ENCODE measurements around the gene C12orf76. TPM values are rescaled to one million over a fixed set of nuclear protein-coding genes. Genes with fewer than 3 reads are reported as not detected.
A peak's percentile ranks its signal among the peaks of the same experiment; 100 is the strongest.
"Not testable (repeated sequence)": the region's sequence is repeated elsewhere in the genome, so short reads cannot be mapped to it uniquely, and the experiment has no call there.

The C12orf76 gene
- total RNA-seq, 3 donors from 2014 or later = 5.9 to 6.8 (median 6.4) TPM

DNA sequence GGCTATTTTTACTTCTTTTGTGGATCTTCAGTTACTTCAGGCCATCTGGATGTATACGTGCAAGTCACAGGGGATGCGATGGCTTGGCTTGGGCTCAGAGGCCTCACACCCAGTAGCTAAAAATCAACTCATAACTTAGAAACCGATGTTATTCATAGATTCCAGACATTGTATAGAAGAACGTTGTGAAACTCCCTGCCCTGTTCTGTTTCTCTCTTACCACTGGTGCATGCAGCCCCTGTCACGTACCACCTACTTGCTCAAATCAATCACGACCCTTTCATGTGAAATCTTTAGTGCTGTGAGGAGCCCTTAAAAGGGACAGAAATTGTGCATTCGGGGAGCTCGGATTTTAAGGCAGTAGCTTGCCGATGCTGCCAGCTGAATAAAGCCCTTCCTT, 1.3 kb upstream of the C12orf76 start:
- not testable (repeated sequence) for H3K27me3 Mint-ChIP-seq (ENCODE audit: low read depth); ATAC-seq; H3K36me3 Mint-ChIP-seq (ENCODE audit: insufficient read depth); H3K9me3 Mint-ChIP-seq; DNase-seq
- peak overlapping the region; percentile 11 for H3K4me3 Mint-ChIP-seq
- peaks cover 28% of the 10 kb centered on the region for H3K4me1 Mint-ChIP-seq (ENCODE audit: low read depth)

GRCh38 chr12:110049034-110049433, 712 bp upstream of the C12orf76 start:
- H3K4me3 Mint-ChIP-seq = peak overlapping the region; percentile 84
- not testable (repeated sequence) for H3K9me3 Mint-ChIP-seq; DNase-seq; H3K27me3 Mint-ChIP-seq (ENCODE audit: low read depth); ATAC-seq; H3K36me3 Mint-ChIP-seq (ENCODE audit: insufficient read depth)
- peaks cover 29% of the 10 kb centered on the region for H3K4me1 Mint-ChIP-seq (ENCODE audit: low read depth)

- DNase-seq = no peak
- Mint-ChIP-seq H3K4me3 (peak overlapping the region; percentile 84), H3K36me3 (ENCODE audit: insufficient read depth) (peaks cover 9% of the 10 kb centered on the region), H3K9me3 (no peaks in the 10 kb centered on the region), H3K4me1 (ENCODE audit: low read depth) (peaks cover 37% of the 10 kb centered on the region), H3K27me3 (ENCODE audit: low read depth) (no peaks in the 10 kb centered on the region)
- no peak for ATAC-seq
These were observed 903 bp downstream of the C12orf76 start for GRCh38 chr12:110047297-110047940.

- Mint-ChIP-seq H3K27me3 (ENCODE audit: low read depth) (no peaks in the 10 kb centered on the region), H3K4me3 (peak overlapping the region; percentile 84), H3K4me1 (ENCODE audit: low read depth) (peaks cover 40% of the 10 kb centered on the region), H3K36me3 (ENCODE audit: insufficient read depth) (peaks cover 15% of the 10 kb centered on the region), H3K9me3 (no peaks in the 10 kb centered on the region)
- ATAC-seq (no peak), DNase-seq (no peak)
These were observed 1.7 kb downstream of the C12orf76 start for GRCh38 chr12:110046451-110047187.

DNA sequence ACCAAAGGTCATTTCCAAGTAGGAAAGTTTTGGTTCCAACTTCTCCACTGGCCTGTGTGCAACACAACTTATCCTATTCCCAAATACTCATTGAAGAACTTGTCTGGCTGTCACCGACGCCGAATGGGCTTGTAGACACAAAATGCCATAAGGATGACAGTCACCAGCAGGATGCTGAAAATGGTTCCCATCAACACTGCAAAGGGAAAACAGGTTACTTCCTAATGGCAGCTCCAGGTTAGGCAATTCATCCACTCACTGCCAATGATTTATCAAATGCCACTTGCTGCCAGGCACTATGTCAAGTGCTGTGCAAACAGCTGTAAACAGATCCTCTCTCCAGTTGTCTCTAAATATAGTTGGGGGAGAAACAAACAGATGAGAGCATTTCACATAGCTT, 6.1 kb downstream of the C12orf76 start:
- peaks cover 46% of the 10 kb centered on the region for H3K4me1 Mint-ChIP-seq (ENCODE audit: low read depth)
- H3K36me3 Mint-ChIP-seq (ENCODE audit: insufficient read depth) = peaks cover 35% of the 10 kb centered on the region
- DNase-seq (no peak), ATAC-seq (no peak)
- H3K9me3 Mint-ChIP-seq = no peaks in the 10 kb centered on the region
- no peaks in the 10 kb centered on the region for H3K27me3 Mint-ChIP-seq (ENCODE audit: low read depth)
- no peak overlapping the region for H3K4me3 Mint-ChIP-seq

DNA sequence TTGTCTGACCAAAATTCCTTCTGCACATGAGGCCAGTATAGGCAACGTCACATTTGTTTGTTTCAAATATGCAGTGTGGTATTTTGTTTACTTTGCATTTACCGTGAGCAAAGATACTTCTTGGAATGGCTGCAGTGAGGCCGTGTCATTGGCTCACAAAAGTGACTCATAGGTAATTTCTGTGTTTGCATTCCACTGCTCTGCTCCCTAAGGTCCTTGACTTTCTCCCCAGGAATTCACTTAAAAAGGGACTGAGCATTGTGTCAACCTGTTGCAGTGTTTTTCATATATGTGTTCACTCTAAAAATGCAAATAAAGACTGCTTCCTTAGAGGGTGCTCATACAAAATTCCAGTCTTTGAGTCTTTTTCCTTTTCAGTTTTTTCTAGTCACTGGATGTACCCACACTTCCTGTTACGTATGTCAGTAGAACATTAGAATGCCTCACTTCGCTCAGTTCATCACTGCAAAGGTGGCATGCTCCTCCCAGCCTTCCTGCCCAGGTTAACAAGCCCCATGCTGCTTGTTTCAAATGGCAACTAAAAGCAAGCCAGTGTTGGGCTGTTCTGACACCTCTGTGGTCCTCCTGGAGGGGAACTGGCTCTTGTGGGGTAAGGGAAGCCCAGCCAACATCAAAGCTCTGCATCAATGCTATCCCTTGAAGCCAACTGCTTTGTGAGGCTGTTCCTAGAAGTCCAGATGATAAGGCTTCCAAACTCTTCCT, 9.1 kb downstream of the C12orf76 start:
- Mint-ChIP-seq H3K4me3 (no peak overlapping the region), H3K9me3 (no peaks in the 10 kb centered on the region), H3K36me3 (ENCODE audit: insufficient read depth) (peaks cover 51% of the 10 kb centered on the region), H3K27me3 (ENCODE audit: low read depth) (no peaks in the 10 kb centered on the region), H3K4me1 (ENCODE audit: low read depth) (peaks cover 42% of the 10 kb centered on the region)
- ATAC-seq = peak; percentile 51 to 55
- DNase-seq = peak; percentile 26

GRCh38 chr12:110038741-110039084, 9.6 kb downstream of the C12orf76 start:
- no peak overlapping the region for H3K4me3 Mint-ChIP-seq
- H3K27me3 Mint-ChIP-seq (ENCODE audit: low read depth) = no peaks in the 10 kb centered on the region
- H3K9me3 Mint-ChIP-seq = no peaks in the 10 kb centered on the region
- DNase-seq (no peak), ATAC-seq (no peak)
- peaks cover 54% of the 10 kb centered on the region for H3K36me3 Mint-ChIP-seq (ENCODE audit: insufficient read depth)
- H3K4me1 Mint-ChIP-seq (ENCODE audit: low read depth) = peaks cover 40% of the 10 kb centered on the region

GRCh38 chr12:110037315-110037714, 11.0 kb downstream of the C12orf76 start:
- Mint-ChIP-seq H3K36me3 (ENCODE audit: insufficient read depth) (peaks cover 56% of the 10 kb centered on the region), H3K4me1 (ENCODE audit: low read depth) (peaks cover 32% of the 10 kb centered on the region), H3K9me3 (no peaks in the 10 kb centered on the region), H3K27me3 (ENCODE audit: low read depth) (no peaks in the 10 kb centered on the region), H3K4me3 (no peak overlapping the region)
- DNase-seq (no peak), ATAC-seq (no peak)

DNA sequence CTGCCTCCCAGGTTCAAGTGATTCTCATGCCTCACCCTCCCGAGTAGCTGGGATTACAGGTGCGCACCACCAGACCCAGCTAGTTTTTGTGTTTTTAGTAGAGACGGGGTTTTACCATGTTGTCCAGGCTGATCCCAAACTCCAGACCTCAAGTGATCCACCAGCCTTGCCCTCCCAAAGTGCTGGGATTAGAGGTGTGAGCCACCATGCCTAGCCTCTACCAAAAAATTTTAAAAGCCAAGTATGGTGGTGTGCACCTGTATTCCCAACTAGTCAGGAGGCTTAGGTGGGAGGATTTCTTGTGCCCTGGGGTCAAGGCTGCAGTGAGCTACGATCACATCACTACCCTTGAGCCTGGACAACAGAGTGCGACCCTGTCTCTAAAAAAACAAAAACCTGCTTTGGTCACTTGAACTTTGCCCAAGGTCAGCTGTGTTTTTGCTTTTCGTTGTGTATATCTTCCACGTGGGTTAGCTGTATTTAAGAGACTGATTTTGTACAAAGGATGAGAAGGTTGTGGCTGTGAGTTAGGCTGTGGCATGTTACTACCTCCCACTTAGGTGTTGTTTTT, 12.7 kb downstream of the C12orf76 start:
- H3K27me3 Mint-ChIP-seq (ENCODE audit: low read depth) = no peaks in the 10 kb centered on the region
- no peak for ATAC-seq
- H3K4me3 Mint-ChIP-seq = no peak overlapping the region
- no peaks in the 10 kb centered on the region for H3K9me3 Mint-ChIP-seq
- H3K36me3 Mint-ChIP-seq (ENCODE audit: insufficient read depth) = peaks cover 52% of the 10 kb centered on the region
- peaks cover 27% of the 10 kb centered on the region for H3K4me1 Mint-ChIP-seq (ENCODE audit: low read depth)
- DNase-seq = no peak

GRCh38 chr12:110033888-110034287, 14.4 kb downstream of the C12orf76 start:
- H3K27me3 Mint-ChIP-seq (ENCODE audit: low read depth) = no peaks in the 10 kb centered on the region

DNA sequence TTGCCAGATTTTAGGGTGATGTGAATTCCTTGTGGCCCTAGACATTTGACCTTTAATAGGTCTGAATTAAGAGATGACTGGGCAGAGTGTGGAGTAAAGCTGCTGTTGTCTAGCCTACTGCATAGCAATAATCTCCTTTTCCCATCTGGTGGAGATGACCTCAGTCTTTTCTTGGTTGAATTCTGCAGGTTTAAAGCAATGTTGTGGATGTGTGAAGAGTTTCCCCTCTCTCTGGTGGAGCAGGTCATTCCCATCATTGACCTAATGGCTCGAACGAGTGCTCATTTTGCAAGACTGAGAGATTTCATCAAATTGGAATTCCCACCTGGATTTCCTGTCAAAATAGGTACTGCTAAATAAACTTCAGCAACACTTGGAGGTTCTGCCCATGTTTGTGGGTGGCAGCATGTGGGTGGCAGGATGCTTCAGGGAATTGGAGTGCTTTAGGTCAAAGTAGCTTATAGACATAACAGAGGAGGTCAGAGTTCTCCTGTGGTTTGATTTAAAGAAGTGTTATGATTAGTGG, 19.0 kb downstream of the C12orf76 start:
- Mint-ChIP-seq H3K9me3 (no peaks in the 10 kb centered on the region), H3K4me3 (no peak overlapping the region), H3K27me3 (ENCODE audit: low read depth) (no peaks in the 10 kb centered on the region), H3K36me3 (ENCODE audit: insufficient read depth) (peaks cover 40% of the 10 kb centered on the region), H3K4me1 (ENCODE audit: low read depth) (peaks cover 5% of the 10 kb centered on the region)
- ATAC-seq (no peak), DNase-seq (no peak)

More at GRCh38 chr12:110033888-110034287, 14.4 kb downstream of the C12orf76 start:
- Mint-ChIP-seq H3K4me1 (ENCODE audit: low read depth) (peaks cover 10% of the 10 kb centered on the region), H3K4me3 (no peak overlapping the region), H3K9me3 (no peaks in the 10 kb centered on the region), H3K36me3 (ENCODE audit: insufficient read depth) (peaks cover 50% of the 10 kb centered on the region)
- ATAC-seq (no peak), DNase-seq (no peak)

- H3K27me3 Mint-ChIP-seq (ENCODE audit: low read depth) = no peaks in the 10 kb centered on the region
- no peaks in the 10 kb centered on the region for H3K9me3 Mint-ChIP-seq
- H3K4me1 Mint-ChIP-seq (ENCODE audit: low read depth) = peaks cover 7% of the 10 kb centered on the region
- H3K4me3 Mint-ChIP-seq = no peak overlapping the region
- ATAC-seq (no peak), DNase-seq (no peak)
- peaks cover 39% of the 10 kb centered on the region for H3K36me3 Mint-ChIP-seq (ENCODE audit: insufficient read depth)
These were observed 20.0 kb downstream of the C12orf76 start for GRCh38 chr12:110028323-110028722.

DNA sequence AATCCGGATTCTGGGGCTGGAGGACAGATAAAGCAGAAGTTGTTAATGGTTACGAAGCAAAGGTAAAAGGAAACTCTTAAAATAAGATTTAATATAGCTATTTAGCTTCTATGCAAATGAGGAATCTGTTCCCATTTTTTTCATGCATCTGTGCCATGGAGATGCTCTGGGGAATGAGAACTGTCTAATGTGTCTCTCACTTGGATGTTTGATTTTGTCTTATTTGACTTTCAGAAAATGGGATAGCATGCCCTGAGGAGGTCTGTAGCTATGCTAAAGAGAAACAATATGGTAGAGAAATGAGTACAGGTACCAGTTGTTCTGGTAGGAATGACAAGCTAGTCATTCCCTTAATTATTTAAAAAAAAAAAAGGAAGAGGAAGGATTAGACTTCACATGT, 24.3 kb downstream of the C12orf76 start:
- no peak overlapping the region for H3K4me3 Mint-ChIP-seq
- DNase-seq (no peak), ATAC-seq (no peak)
- no peaks in the 10 kb centered on the region for H3K27me3 Mint-ChIP-seq (ENCODE audit: low read depth)
- peaks cover 49% of the 10 kb centered on the region for H3K36me3 Mint-ChIP-seq (ENCODE audit: insufficient read depth)
- peaks cover 7% of the 10 kb centered on the region for H3K4me1 Mint-ChIP-seq (ENCODE audit: low read depth)
- no peaks in the 10 kb centered on the region for H3K9me3 Mint-ChIP-seq

Data from activated T-cell treated with anti-CD3 and anti-CD28 coated beads, Interleukin-2, amount 50 U/mL, for 4 hours (primary cell).